Skeletal muscle cell (primary cell): Measurements from ENCODE around the gene IL1A.

Source experiments
- DNase-seq: peaks from one replicate; pipeline ENCODE4 v3.0.0-alpha.2; 2010; ENCODE audit warnings: low read depth
- H3K4me3 ChIP-seq: 2 replicates; pipeline ENCODE4 v1.5.1; 2011; ENCODE audit warnings: low read depth, mild to moderate bottlenecking, control low read depth, low read length, moderate library complexity

The IL1A gene

GRCh38 chr2:112819081-112819480 lies 34.8 kb upstream of the IL1A start:
- H3K4me3 ChIP-seq: no peak overlapping the region
- no peak for DNase-seq

DNA sequence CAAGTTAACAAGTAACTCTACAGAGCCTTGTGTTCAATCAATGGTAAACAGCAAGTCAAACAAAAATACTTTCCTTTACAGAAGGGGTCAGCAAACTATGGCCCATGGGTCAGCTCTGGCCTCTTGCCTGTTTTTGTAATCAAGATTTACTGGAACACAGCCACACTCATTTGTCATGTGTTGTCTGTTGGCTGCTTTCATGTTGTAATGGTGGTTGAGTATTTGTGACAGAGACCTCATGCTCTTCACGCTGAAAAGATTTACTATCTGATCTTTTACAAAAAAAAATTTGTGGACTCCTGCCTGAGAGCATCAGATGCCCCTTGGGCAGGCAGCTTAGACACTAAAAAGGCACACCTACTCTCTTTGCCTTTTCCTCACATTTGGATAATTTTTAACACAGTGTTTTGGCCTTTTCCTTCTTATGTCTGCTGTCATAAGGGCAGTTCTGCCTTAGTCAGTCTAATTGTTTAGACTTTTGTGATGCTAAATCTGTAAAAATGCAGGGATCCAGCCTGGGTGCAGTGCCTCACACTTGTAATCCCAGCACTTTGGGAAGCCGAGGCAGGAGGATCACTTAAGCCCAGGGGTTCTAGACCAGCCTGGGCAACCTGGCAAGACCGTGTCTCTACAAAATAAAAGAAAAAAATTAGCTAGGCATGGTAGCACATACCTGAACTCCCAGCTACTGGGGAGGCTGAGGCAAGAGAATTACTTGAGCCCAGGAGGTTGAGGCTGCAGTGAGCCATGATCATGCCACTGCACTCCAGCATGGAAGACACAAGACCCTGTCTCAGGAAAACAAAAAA lies 34.0 kb upstream of the IL1A start:
- no peak overlapping the region for H3K4me3 ChIP-seq
- DNase-seq: no peak

GRCh38 chr2:112817082-112817689 lies 32.9 kb upstream of the IL1A start:
- no peak overlapping the region for H3K4me3 ChIP-seq
- DNase-seq: no peak

DNA sequence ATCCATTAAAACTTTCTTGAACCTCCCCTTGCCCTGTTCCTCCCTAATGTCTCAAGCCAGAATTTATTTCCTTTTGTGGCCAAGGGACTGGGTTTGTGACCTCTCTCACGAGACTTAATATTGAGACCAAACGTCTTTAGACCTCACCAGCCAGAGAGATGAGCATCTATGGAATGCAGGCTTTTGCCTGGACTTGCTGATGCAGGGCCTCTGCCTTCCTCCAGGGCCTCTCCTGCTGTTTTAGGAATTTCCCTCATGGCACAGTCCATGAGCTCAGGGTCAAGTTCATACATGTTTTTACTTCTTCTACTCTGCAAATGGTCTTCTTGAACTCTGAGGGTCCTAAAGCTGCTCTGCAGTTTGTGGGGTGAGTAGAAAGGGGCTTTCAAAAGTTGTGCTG lies 30.0 kb upstream of the IL1A start:
- H3K4me3 ChIP-seq: no peak overlapping the region
- DNase-seq: no peak

DNA sequence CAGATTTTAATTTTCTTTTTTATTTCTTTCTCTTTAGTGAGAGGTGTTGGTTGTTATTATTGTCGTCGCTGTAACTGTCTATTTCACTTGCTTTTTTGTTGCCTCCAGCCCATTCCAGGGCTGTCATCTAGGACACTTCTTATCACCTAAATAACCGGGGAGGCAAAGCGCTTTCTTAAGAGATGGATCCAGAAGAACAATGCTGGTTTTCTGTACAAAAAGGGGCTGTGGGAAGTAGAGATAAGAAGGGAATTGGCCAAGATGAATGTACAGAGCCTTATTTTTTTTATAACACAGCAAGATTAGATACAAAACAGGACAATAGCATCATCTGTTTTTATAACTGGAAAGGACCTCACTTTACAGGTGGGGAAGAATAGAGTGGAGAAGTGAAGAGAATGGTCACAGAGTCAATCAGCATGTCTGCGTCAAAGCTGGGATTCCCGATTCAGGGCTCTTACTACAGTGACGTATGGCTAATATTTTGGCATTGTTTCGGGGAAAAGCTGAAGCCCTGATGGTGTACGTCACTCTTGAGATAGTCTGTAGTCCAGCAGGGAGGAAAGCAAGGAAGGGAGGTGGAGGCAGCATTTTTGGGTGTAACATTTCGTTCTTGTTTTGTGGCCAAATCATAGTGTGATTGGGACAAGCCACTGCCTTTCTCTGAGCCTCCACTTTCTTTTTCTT lies 29.1 kb upstream of the IL1A start:
- DNase-seq: no peak
- H3K4me3 ChIP-seq: no peak overlapping the region

- DNase-seq: peak; percentile 76
- H3K4me3 ChIP-seq: no peak overlapping the region
These were observed 28.3 kb upstream of the IL1A start for GRCh38 chr2:112812318-112813267.

GRCh38 chr2:112811841-112812306 lies 27.6 kb upstream of the IL1A start:
- peak; percentile 66 for DNase-seq
- no peak overlapping the region for H3K4me3 ChIP-seq

DNA sequence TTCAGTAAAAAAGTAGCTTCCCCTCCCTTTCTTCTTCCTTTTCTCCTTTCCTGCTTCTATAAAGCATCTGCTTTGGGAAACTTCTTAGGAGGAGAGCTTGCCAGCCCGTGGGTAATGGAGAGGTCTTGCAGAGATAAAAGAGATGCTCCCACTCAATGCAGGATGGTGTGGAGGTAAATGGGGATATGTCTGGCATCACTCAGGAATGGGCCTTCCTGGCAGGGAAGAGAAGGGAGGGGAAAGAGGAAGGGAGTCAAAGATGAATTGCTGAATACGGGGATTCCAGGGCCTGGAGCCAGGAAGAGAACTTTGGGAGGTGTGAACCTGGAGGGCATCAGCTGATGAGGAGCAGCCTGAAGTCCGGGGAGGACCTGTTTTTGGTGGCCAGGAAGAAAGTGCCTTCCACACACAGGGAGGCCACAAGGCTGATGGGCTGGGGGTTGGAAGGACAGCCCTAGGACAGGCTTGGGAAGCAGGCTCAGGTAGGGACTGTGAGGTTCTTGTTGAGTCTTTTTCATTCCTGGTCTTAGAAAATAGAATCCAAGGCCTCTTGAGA lies 27.1 kb upstream of the IL1A start:
- no peak for DNase-seq

DNA sequence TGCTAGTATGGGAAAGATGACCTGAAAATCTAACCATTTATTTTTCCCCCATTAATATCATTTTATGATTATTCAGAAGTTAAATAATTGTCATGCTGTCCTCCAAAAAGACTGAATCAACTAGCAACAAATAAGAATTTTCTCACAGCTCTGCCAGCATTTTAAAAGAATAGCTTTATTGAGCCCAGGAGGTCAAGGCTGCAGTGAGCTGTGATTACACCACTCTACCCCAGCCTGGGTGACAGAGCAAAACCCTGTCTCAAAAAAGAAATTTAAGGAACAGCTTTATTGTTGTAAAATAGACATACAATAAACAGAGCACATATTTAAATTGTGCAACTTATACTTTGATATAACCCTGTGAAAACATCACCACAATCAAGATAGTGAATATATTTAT lies 24.8 kb upstream of the IL1A start:
- no peak for DNase-seq
- no peak overlapping the region for H3K4me3 ChIP-seq

More for the DNA sequence above, 27.1 kb upstream of the IL1A start:
- H3K4me3 ChIP-seq: no peak overlapping the region

DNA sequence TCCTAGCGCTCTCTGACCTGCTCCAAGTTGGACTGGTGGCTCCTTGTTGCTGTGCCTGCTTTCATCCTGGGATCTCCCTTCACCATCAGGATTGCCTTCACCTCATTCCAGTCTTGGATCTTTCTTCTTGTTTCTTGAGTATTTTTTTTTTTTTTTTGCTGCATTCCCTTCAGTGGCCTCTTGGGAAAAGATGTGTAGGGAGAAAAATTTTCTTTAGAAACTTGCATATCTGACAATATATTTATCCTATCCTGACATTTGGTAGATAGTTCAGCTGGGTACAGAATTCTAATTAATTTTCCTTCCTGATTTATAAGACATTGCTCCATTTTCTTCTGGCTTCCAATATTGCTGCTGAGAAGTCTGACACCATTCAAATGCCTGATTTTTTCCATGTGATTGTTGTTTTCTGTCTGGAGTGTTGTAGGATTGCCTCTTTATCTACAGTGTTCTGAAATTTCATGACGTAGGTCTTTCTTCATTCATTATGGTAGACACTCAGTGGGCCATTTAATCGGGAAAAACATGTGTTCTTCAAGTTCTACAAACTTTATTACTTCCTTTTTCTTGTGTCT lies 23.0 kb upstream of the IL1A start:
- no peak for DNase-seq
- no peak overlapping the region for H3K4me3 ChIP-seq

DNA sequence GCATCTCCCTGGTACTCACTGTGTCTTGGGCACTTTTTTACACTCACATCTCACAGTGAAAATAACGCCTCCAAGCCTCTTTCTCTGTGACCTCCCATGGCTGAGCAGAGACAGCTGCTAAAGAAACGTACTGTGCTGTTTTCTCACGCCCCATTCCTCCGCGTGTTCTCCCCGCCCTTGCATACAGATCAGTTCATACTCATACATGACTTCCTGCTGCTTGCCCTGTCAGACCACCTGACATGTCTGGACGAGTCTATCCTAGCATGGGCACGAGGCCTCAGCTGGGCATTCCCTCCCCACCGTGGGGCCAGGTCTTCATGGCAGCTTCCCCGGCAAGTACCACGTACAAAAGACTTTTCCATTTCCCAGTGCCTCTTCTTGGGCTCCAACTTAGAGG lies 21.2 kb upstream of the IL1A start:
- DNase-seq: no peak
- no peak overlapping the region for H3K4me3 ChIP-seq

DNA sequence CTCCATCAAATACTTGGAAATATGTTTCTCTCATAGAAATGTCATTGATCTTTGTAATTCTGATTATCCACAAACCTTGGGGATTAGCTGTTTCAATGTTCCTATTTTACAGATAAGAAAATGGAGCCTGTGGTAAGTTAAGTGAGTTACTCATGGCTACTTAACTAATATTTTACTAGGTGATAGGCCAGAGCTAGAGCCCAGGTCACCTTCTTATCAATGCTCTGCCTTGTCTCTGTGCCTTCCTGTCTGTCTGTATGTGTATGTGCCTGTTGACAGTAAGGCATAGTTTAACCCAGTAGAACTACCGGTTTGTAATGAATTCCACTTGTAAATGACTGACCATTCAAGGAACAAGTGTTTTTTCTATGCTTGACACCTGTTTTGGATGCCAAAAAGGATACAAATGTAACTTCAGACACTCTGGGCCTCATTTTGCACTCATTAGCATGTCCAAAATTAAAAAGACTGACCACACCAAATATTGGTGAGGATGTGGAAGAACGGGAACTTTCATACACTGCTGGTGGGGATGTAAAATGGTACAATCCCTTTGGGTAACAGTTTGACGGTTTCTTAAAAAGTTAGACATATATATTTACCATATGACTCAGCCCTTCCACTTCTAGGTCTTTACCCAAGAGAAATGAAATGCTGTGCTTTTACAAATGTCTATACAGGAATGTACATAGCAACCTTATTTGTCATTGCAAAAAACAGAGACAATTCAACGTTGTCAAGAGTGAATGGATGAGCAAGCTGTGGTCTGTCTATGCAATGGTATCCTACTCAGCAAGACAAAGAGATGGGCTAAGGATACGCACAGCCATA lies 19.6 kb upstream of the IL1A start:
- peak; percentile 91 for DNase-seq

GRCh38 chr2:112800881-112801583 lies 16.7 kb upstream of the IL1A start:
- no peak overlapping the region for H3K4me3 ChIP-seq
- no peak for DNase-seq

More for the DNA sequence above, 19.6 kb upstream of the IL1A start:
- H3K4me3 ChIP-seq: no peak overlapping the region

- DNase-seq: no peak
- H3K4me3 ChIP-seq: no peak overlapping the region
These were observed 15.0 kb upstream of the IL1A start for GRCh38 chr2:112798979-112799975.

- no peak overlapping the region for H3K4me3 ChIP-seq
- DNase-seq: no peak
These were observed 12.2 kb upstream of the IL1A start for GRCh38 chr2:112796486-112796885.

GRCh38 chr2:112795774-112796173 lies 11.5 kb upstream of the IL1A start:
- no peak for DNase-seq

More at GRCh38 chr2:112795774-112796173, 11.5 kb upstream of the IL1A start:
- H3K4me3 ChIP-seq: no peak overlapping the region
